Karpas-422 (cell line): ENCODE data around the gene FOXE3. TPM values are rescaled to one million over a fixed set of nuclear protein-coding genes. Genes with fewer than 3 reads are reported as not detected.
"Not testable (repeated sequence)": the region's sequence is repeated elsewhere in the genome, so short reads cannot be mapped to it uniquely, and the experiment has no call there.

Experiments used
- DNase-seq: peaks from one replicate; pipeline ENCODE4 v3.0.0-alpha.2; 2015
- H2AFZ ChIP-seq: fragments of 200-600 bp; sonication (generic); 2 replicates; pipeline ENCODE4 v1.6.1; 2014; ENCODE audit warnings: antibody characterized with exemption, low read length, mixed read lengths
- H3K27ac ChIP-seq: fragments of 200-600 bp; sonication (generic); 2 replicates; pipeline ENCODE4 v1.5.1; 2014; ENCODE audit warnings: mild to moderate bottlenecking, low read length, moderate library complexity
- H3K27me3 ChIP-seq: fragments of 200-600 bp; sonication (generic); 2 replicates; pipeline ENCODE4 v1.6.1; 2014; ENCODE audit warnings: low read length, mixed read lengths
- H3K36me3 ChIP-seq: fragments of 200-600 bp; sonication (generic); 2 replicates; pipeline ENCODE4 v1.6.1; 2014; ENCODE audit warnings: low read length, mixed read lengths; ENCODE audit not compliant: insufficient read depth
- H3K4me1 ChIP-seq: fragments of 200-600 bp; sonication (generic); 2 replicates; pipeline ENCODE4 v1.6.1; 2014; ENCODE audit warnings: mild to moderate bottlenecking, low read length, mixed read lengths
- H3K4me2 ChIP-seq: fragments of 200-600 bp; sonication (generic); 2 replicates; pipeline ENCODE4 v1.6.1; 2014; ENCODE audit warnings: low read length, low read depth, mild to moderate bottlenecking; ENCODE audit not compliant: poor library complexity, severe bottlenecking
- H3K4me3 ChIP-seq: fragments of 200-600 bp; sonication (generic); 2 replicates; pipeline ENCODE4 v1.5.1; 2014; ENCODE audit warnings: mild to moderate bottlenecking, antibody characterized with exemption, low read length, mixed read lengths
- H3K79me2 ChIP-seq: fragments of 200-600 bp; sonication (generic); 2 replicates; pipeline ENCODE4 v1.6.1; 2014; ENCODE audit warnings: mild to moderate bottlenecking, low read length, mixed read lengths
- H3K9ac ChIP-seq: fragments of 200-600 bp; sonication (generic); 2 replicates; pipeline ENCODE4 v1.6.0; 2014; ENCODE audit warnings: low read length
- H3K9me2 ChIP-seq: fragments of 200-600 bp; sonication (generic), shearing (Covaris generic); replicated peaks from 2 replicates; pipeline ENCODE4 v1.6.0; 2014; ENCODE audit warnings: mild to moderate bottlenecking, low read length, moderate library complexity; ENCODE audit not compliant: insufficient read depth
- H3K9me3 ChIP-seq: fragments of 300-700, 200-600 bp; sonication (generic); 2 replicates; pipeline ENCODE4 v1.6.1; 2014; ENCODE audit warnings: low read length, mixed read lengths
- H4K20me1 ChIP-seq: fragments of 200-600 bp; sonication (generic); 2 replicates; pipeline ENCODE4 v1.6.1; 2014; ENCODE audit warnings: mild to moderate bottlenecking, antibody characterized with exemption, low read length, low read depth; ENCODE audit not compliant: insufficient read depth
- total RNA-seq: library from RNA; depleted of rRNA; stranded (reverse); fragments of >200 nt; shearing (Covaris generic); gene quantifications from 2 replicates; pipeline ENCODE4 v1.2.3, GENCODE V29; 2014; ENCODE audit warnings: low replicate concordance

Gene FOXE3
- total RNA-seq, 1 experiment from 2014 or later: not detected

- Histone ChIP-seq H3K4me3 (no peak overlapping the region), H4K20me1 (0 out of 2 replicates have a peak, but pooled peaks cover 3% of the 10 kb centered on the region), H2AFZ (no peak overlapping the region), H3K4me1 (peaks cover 7% of the 10 kb centered on the region), H3K4me2 (no peak overlapping the region), H3K27me3 (no peaks in the 10 kb centered on the region), H3K9ac (no peak overlapping the region), H3K79me2 (no peaks in the 10 kb centered on the region), H3K27ac (no peak overlapping the region), H3K36me3 (no peaks in the 10 kb centered on the region), H3K9me2 (no peaks in the 10 kb centered on the region), H3K9me3 (no peaks in the 10 kb centered on the region)
- no peak for DNase-seq
These were observed 36.3 kb downstream of the FOXE3 start for GRCh38 chr1:47452426-47452825.

GRCh38 chr1:47453910-47454309, 37.8 kb downstream of the FOXE3 start:
- H3K79me2 ChIP-seq, H3K27ac ChIP-seq, H3K36me3 ChIP-seq, H3K27me3 ChIP-seq, H3K9me3 ChIP-seq, H3K4me3 ChIP-seq, H3K4me2 ChIP-seq, DNase-seq, H3K4me1 ChIP-seq, H4K20me1 ChIP-seq, H3K9me2 ChIP-seq, H3K9ac ChIP-seq, H2AFZ ChIP-seq: not testable (repeated sequence)

- Histone ChIP-seq H3K27me3 (no peaks in the 10 kb centered on the region), H3K4me1 (no peaks in the 10 kb centered on the region), H3K9ac (no peak overlapping the region), H3K27ac (no peak overlapping the region), H3K36me3 (no peaks in the 10 kb centered on the region), H3K9me2 (no peaks in the 10 kb centered on the region), H3K79me2 (no peaks in the 10 kb centered on the region), H3K4me2 (no peak overlapping the region), H4K20me1 (no peaks in the 10 kb centered on the region), H2AFZ (no peak overlapping the region), H3K4me3 (no peak overlapping the region), H3K9me3 (no peaks in the 10 kb centered on the region)
- no peak for DNase-seq
These were observed 40.2 kb downstream of the FOXE3 start for GRCh38 chr1:47456250-47456649.

- not testable (repeated sequence) for H3K27ac ChIP-seq, H3K9me2 ChIP-seq, H3K27me3 ChIP-seq, H3K4me3 ChIP-seq, H3K36me3 ChIP-seq, H3K9ac ChIP-seq, H3K79me2 ChIP-seq, DNase-seq, H4K20me1 ChIP-seq, H3K4me1 ChIP-seq, H3K4me2 ChIP-seq, H3K9me3 ChIP-seq, H2AFZ ChIP-seq
These were observed 41.5 kb downstream of the FOXE3 start for GRCh38 chr1:47457547-47457946.

GRCh38 chr1:47459253-47459788, 43.2 kb downstream of the FOXE3 start:
- H3K9me2 ChIP-seq: no peaks in the 10 kb centered on the region
- H3K9me3 ChIP-seq: no peaks in the 10 kb centered on the region
- DNase-seq: no peak
- H3K4me3 ChIP-seq: no peak overlapping the region
- no peaks in the 10 kb centered on the region for H3K27me3 ChIP-seq
- no peak overlapping the region for H3K9ac ChIP-seq
- H3K79me2 ChIP-seq: no peaks in the 10 kb centered on the region
- H3K4me1 ChIP-seq: no peaks in the 10 kb centered on the region
- H3K27ac ChIP-seq: no peak overlapping the region
- H3K36me3 ChIP-seq: no peaks in the 10 kb centered on the region
- no peak overlapping the region for H2AFZ ChIP-seq
- H4K20me1 ChIP-seq: no peaks in the 10 kb centered on the region
- no peak overlapping the region for H3K4me2 ChIP-seq

- no peaks in the 10 kb centered on the region for H3K4me1 ChIP-seq
- no peak overlapping the region for H3K4me2 ChIP-seq
- H4K20me1 ChIP-seq: no peaks in the 10 kb centered on the region
- no peaks in the 10 kb centered on the region for H3K27me3 ChIP-seq
- no peaks in the 10 kb centered on the region for H3K9me2 ChIP-seq
- no peak overlapping the region for H3K27ac ChIP-seq
- H3K9ac ChIP-seq: no peak overlapping the region
- no peaks in the 10 kb centered on the region for H3K36me3 ChIP-seq
- H3K79me2 ChIP-seq: no peaks in the 10 kb centered on the region
- no peaks in the 10 kb centered on the region for H3K9me3 ChIP-seq
- no peak for DNase-seq
- no peak overlapping the region for H3K4me3 ChIP-seq
- no peak overlapping the region for H2AFZ ChIP-seq
These were observed 44.0 kb downstream of the FOXE3 start for GRCh38 chr1:47460040-47460439.

- Histone ChIP-seq H3K27me3 (no peaks in the 10 kb centered on the region), H4K20me1 (no peaks in the 10 kb centered on the region), H3K9me2 (no peaks in the 10 kb centered on the region), H3K27ac (no peak overlapping the region), H3K9ac (no peak overlapping the region), H3K79me2 (no peaks in the 10 kb centered on the region), H2AFZ (no peak overlapping the region), H3K4me2 (no peak overlapping the region), H3K36me3 (no peaks in the 10 kb centered on the region), H3K4me1 (no peaks in the 10 kb centered on the region), H3K9me3 (no peaks in the 10 kb centered on the region), H3K4me3 (no peak overlapping the region)
- no peak for DNase-seq
These were observed 44.4 kb downstream of the FOXE3 start for GRCh38 chr1:47460456-47460855.

- DNase-seq: no peak
- Histone ChIP-seq H3K4me2 (no peak overlapping the region), H3K9me3 (no peaks in the 10 kb centered on the region), H3K79me2 (no peaks in the 10 kb centered on the region), H3K36me3 (no peaks in the 10 kb centered on the region), H3K4me3 (no peak overlapping the region), H3K9ac (no peak overlapping the region), H3K4me1 (no peaks in the 10 kb centered on the region), H3K27me3 (no peaks in the 10 kb centered on the region), H3K27ac (no peak overlapping the region), H2AFZ (no peak overlapping the region), H4K20me1 (no peaks in the 10 kb centered on the region), H3K9me2 (no peaks in the 10 kb centered on the region)
These were observed 49.5 kb downstream of the FOXE3 start for GRCh38 chr1:47465605-47466004.
